ENCODE data around the gene ATG2A. TPM values are rescaled to one million over a fixed set of nuclear protein-coding genes. Genes with fewer than 3 reads are reported as not detected.
"Not testable (repeated sequence)": the region's sequence is repeated elsewhere in the genome, so short reads cannot be mapped to it uniquely, and the experiment has no call there.

The ATG2A gene
- polyA plus RNA-seq, 1 donor, result 16.4 TPM

DNA sequence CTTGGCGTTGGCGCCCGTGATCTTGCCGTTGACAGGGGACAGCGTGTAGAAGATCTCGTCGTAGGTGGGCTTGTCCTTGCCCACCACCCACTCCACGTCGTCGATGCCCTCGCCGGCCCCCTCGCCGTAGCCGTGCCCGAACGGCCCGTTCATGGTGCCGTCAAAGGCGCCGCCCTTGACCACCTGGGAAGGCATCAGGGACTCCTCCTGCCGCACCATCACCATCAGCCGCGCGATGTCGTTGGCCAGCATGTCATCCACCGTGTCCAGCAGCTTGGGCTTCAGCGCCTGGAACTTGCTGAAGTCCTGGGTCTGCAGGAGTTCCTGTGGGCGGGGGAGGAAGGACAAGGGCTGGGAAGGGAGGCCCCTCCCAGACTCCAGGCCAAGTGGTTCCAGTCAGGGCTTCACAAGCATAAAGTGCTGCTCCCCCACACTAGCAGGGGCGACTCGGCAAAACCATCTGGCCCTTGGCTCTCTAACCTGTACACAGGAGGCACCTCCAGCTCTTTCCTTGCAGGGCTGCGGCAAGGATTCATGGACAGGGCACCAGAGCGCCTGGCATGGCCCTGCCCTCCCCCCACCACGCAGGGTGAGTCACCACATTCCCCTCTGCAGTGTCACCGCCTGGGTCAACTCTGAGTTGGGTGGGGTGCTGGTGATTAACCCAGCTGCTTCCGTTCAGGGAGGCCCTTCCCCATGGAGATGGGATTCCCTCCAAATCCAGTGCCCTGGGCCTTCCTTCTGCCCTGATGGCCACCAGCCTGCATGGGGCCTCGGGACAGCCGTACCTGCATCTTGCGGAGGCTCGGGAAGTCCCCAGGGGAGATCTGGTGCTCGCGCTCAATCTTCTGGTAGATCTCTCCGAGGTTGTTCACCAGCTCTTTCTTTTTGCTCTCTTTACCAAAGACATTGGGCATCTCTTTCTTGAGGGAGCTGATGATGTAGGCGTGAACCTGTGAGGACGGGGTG lies 62.2 kb downstream of the ATG2A start:
- no peak for DNase-seq

DNA sequence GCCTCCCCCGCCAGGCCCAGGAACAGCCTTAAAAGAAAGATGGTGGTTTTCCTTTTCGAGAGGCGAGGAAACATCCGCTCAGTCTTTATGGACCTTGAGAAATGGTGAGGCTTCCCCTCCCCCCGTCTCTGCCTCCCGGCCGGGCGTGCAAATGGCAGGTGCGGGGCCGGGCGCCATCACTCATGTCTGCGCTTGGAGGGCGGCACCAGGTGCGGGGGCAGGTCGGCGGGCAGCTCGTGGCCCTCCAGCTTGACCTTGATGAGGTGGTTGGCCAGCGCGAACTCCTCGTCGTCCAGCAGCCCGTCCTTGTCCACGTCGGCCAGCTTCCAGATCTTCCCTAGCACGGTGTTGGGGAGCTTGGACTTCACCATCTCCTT lies 62.9 kb downstream of the ATG2A start:
- DNase-seq, result no peak

DNA sequence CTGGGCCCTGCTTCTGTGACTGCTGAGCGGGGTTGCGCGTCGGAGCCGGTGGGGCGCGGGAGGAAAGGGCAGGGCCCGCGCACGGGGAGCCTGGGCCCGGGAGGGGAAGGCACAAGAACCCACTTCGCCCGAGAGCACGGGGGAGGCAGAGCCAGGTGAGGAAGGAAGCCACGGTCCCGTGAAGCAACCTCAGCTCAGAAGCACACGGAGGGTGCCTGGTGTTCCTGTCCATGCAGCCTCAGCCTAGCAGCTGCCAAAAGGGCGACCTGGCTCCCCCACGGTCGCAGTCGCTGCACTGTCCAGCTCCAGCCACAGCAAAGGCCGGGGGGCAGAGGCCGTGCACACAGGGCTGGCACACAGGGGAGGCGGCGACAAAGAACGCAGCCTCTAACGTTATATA lies 63.3 kb downstream of the ATG2A start:
- no peak for DNase-seq

DNA sequence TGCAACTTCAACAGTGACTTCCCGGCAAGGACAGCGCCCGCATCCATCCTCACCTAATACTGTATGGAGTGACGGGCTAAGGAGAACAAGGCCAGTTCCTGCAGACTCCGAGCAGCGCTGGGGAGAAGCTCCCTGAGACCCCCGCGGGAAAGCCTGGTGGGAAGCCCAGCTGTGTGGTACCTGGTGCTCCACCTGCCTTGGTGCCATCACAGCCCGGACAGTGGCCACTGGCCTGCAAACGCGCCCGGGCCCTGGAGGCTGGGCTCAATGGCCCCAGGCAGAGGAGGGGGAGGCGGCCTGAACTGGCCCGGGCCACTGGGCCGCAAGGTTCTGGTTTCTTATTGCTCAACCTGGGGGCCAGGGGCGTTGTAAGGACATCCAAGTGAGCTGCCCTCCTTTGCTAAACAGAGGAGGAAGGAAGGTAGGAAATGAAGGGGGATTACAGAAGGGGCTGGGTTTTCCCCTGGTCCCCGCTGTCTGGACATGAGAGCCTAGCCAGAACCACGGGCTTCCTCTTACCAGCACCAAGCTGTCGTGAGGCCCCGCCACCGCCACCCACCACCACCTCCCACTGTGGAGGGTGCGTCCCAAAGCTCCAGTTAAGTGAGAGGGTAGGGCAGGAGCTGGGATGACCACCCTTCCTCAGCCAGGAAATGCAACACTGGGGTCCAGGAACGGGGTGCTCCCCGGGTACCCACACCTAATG lies 64.1 kb downstream of the ATG2A start:
- DNase-seq, result no peak

DNA sequence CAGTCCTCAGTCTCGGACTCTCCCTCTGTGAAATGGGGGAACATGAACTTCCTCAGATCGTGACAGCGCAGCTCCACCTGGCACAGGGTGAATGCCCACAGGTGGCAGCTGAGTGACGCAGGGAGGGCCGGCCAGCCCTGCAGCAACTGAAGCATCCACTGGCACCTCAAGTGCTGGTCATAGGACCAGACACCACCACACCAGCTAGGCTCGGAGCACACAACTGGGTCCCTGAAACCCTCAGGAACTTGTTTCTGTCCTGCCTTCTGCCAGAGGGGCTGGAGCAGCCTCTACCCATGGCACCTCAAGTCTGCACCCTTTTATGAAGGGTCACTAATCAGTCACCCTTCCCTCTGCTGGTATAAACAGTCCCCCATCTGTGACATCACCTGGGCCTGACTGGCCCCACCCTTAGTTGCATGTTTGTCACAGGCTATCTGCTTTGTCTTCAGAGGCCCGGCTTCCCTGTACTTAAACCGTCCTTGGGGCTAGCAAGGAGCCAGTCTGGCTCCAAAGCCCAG lies 65.1 kb downstream of the ATG2A start:
- no peak for DNase-seq

DNA sequence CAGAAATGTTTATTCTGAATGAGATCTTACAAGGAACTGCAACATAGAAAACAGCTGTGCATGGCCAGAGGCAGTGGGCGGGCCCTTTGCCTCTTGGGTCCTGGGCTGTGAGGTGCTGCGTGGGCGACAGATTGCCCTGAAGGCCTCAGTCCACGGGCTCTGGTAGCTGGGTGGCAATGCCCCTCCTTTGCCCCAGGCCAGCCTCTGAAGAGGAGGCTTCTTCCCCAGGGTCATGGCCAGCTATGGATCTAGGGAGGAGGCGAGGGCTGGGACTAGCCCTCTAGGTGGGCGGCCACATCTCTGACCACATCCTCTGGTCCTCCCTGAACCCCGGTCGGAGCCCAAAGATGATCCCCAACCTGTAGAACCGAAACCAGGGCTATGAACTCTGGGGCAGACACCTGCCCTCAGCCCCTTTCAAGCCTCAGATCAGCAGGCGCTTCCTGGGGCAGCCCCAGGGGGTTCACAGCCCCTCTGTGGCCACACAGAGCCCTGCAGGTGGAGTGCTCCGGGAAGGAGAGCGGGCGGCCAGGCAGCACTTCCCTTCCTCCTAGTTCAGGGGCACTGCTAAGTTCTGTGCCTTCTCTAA lies 65.9 kb downstream of the ATG2A start:
- no peak for DNase-seq

DNA sequence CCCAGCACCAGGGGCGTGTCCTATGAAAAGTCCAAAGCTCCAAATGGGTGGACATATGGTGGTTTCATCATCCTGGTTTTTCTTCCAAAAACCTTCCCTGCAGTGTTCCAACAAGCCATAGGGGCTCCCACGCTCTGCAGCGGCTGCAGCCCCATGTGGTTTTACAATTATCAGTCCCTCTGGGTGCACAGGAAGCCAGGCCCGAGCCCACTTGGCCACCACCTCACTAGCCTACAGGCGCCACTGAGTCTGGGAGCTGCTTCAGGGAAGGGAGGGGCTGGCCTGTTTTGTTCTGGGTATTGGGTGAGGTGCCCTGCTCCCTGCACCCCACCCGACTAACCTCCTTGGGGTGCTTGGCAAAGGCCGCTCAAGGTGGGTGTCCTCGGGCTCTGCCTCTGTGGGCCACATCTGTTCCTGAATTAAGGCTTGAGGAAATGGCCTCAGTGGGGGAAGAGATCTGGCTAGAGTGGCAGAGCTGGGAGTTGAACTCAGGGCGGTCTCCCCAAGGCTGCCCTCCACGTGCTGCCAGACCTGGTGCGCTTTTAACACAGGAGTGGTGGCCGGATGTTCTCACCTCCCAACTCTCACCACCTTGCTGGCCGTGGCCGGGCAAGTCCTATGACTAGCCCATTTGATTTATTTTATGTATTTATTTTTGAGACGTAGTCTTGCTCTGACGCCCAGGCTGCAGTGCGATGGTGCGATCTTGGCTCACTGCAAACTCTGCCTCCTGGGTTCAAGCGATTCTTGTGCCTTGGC lies 67.2 kb downstream of the ATG2A start:
- no peak for DNase-seq

DNA sequence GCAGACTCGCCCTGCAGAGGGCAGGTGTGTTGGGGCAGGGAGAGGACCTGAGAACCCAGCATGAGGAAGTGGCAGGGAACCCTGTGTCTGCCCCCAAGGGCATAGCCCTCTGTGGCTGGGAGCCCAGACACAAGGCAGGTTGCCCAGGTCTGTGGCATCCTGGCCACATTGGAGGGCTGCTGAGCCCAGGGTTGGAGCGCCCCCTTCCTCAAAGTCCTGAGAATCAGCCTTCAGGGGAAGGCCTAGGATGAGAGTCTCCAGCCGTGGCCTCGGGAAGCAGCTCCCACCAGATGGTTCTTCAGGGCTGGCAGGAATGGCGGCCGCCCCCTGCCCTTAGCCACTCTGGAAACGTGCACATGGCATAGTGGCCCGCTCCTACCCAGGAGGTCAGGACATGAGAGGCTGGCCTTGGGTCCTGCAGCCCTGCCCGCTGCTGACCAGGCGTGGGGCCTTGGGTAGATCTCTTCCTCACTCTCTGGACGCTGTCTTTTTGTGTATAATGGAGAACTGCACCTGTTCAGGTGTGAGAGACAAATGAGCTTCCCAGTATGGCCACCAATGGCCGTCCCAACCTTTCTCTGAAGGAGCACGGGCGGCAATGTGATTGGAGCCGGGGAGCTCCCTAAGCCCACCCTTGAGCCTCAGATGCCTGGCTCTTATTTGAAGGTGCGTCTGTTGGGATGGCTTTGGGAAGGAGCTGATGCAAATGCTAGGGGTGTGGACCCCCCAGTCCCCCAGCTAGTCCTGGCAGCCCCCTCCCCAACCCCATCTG lies 68.0 kb downstream of the ATG2A start:
- no peak for DNase-seq

DNA sequence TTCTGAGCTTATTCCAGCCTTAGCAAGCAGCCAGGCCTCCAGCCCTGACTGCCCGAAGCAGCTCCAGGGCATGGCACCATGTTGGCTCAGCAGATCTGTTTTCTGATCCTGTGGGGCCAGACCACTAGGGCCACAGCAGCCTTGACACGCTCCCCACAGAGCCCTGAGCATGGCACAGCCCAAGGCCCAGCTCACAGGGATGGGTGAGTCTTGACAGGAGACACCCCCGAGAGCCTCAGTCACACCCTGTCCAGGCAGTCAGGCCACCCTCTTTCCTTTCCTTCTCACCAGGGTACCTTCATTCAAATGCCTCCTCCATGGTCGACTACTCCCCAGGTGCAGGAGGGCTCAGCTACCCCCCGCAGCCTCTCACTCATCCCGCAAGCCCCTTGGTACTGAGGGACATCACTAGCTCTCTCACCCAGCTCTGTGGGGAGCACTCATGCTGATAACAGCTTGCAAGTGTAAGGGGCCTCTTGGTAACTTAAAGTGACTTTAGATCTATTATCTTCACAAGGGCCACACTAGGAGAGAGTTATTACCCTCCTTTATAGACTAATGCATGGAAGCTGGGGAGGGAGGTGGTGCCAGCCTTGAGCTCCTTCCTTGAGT lies 68.7 kb downstream of the ATG2A start:
- no peak for DNase-seq

DNA sequence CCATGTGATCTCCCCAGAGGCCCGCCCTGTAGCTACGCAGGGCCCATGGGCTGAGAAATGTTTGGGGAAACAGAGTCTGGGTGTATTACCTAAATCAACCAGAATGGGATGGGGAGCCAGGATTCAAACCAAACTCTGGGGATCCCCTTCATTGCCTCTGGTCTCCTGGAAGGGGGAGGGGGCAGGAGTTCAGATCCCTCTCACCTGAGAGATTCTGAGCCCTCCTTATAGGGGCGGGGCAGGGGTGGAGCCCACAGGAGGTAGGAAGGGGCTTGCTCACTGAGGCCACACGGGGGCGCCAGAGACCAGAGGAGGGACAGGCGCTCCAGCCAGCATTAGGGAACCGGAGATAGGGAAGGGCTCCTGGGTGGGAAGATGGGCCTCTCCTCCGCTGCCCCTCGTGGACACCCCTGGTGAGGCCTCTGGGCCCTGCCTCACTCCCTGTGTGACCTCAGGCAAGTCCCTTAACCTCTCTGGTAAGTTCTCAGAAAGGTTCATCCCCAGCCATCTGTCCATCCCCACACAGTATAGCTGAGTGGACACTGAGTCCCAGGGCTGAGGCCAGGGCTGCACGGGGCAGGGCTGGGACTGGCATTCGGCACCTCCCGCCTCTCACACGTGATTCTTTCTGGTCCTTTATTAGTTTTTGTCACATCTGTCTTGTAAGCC lies 69.9 kb downstream of the ATG2A start:
- DNase-seq, result peak; percentile 91

DNA sequence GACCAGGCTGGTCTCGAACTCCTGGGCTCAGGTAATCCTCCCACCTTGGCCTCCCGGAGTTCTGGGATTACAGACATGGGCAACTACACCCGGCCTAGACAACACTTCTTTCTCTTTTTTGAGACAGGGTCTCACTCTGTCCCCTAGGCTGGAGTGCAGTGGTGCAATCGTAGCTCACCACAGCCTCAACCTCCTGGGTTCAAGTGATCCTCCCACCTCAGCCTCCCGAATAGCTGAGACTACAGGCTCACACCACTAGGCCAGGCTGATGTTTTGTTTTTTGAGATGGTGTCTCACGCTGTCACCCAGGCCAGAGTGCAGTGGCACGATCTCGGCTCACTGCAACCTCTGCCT lies 71.3 kb downstream of the ATG2A start:
- not testable (repeated sequence) for DNase-seq

DNA sequence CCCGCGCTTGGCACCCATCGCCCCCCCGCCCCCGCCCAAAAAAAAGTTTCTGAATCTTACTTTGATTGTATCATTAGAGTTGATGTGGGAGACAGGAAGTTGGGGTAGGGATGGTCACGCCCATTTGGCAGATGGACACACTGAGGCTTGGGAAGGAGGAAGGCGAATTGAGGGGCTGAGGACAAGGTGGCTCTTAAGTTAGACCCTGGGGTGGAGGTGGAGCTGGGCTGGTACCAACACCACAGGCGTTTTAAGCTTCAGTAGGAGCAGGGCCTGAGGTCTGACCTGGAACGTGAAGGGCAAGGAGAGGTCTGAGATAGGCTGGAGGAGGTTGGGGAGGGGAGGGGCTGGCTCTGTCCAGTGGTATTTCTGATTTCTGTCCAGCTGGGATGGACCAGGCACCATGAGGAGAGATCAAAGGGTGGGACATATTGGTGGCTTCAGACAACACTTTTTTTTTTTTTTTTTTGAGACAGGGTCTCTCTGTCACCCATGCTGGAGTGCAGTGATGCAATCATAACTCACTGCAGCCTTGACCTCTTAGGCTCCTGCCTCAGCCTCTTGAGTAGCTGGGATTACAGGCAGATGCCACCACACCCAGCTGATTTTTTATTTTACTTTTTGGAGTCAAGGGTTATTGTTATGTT lies 71.8 kb downstream of the ATG2A start:
- DNase-seq, result no peak

Other genes with a start within 250 kb of the ATG2A start
- gene NRXN2, start 194.0 kb downstream of the ATG2A start, polyA plus RNA-seq (ENCODE audit: insufficient read length), result 14.9 TPM
- gene RASGRP2, start 173.1 kb downstream of the ATG2A start, polyA plus RNA-seq (ENCODE audit: insufficient read length), result 2.6 TPM
- 1.8 TPM for gene PYGM, start 157.2 kb downstream of the ATG2A start, polyA plus RNA-seq (ENCODE audit: insufficient read length)
- 520 TPM for gene SF1, start 138.7 kb downstream of the ATG2A start, polyA plus RNA-seq (ENCODE audit: insufficient read length)
- gene MAP4K2, start 114.0 kb downstream of the ATG2A start, polyA plus RNA-seq (ENCODE audit: insufficient read length), result 17.4 TPM
- gene MEN1, start 106.7 kb downstream of the ATG2A start, polyA plus RNA-seq (ENCODE audit: insufficient read length), result 36.6 TPM
- gene CDC42BPG, start 72.6 kb downstream of the ATG2A start, polyA plus RNA-seq (ENCODE audit: insufficient read length), result 5.4 TPM
- 56.5 TPM for gene EHD1, start 38.6 kb downstream of the ATG2A start, polyA plus RNA-seq (ENCODE audit: insufficient read length)
- gene PPP2R5B, start 7.5 kb upstream of the ATG2A start, polyA plus RNA-seq (ENCODE audit: insufficient read length), result 18.5 TPM
- 2.6 TPM for gene GPHA2, start 18.7 kb upstream of the ATG2A start, polyA plus RNA-seq (ENCODE audit: insufficient read length)
- 0.88 TPM for gene MAJIN, start 54.9 kb upstream of the ATG2A start, polyA plus RNA-seq (ENCODE audit: insufficient read length)
- gene BATF2, start 79.8 kb upstream of the ATG2A start, polyA plus RNA-seq (ENCODE audit: insufficient read length), result 3.2 TPM
- gene ARL2, start 97.0 kb upstream of the ATG2A start, polyA plus RNA-seq (ENCODE audit: insufficient read length), result 45.6 TPM
- 22.3 TPM for gene SNX15, start 110.2 kb upstream of the ATG2A start, polyA plus RNA-seq (ENCODE audit: insufficient read length)
- 10.4 TPM for gene SAC3D1, start 124.0 kb upstream of the ATG2A start, polyA plus RNA-seq (ENCODE audit: insufficient read length)
- 10.0 TPM for gene NAALADL1, start 141.3 kb upstream of the ATG2A start, polyA plus RNA-seq (ENCODE audit: insufficient read length)
- gene CDCA5, start 166.8 kb upstream of the ATG2A start, polyA plus RNA-seq (ENCODE audit: insufficient read length), result 23.1 TPM
- 26.0 TPM for gene ZFPL1, start 167.0 kb upstream of the ATG2A start, polyA plus RNA-seq (ENCODE audit: insufficient read length)
- 93.3 TPM for gene VPS51, start 179.0 kb upstream of the ATG2A start, polyA plus RNA-seq (ENCODE audit: insufficient read length)
- 63.8 TPM for gene TM7SF2, start 194.7 kb upstream of the ATG2A start, polyA plus RNA-seq (ENCODE audit: insufficient read length)
- gene ZNHIT2, start 200.5 kb upstream of the ATG2A start, polyA plus RNA-seq (ENCODE audit: insufficient read length), result 4.8 TPM
- gene FAU, start 204.9 kb upstream of the ATG2A start, polyA plus RNA-seq (ENCODE audit: insufficient read length), result 474 TPM
- 52.6 TPM for gene MRPL49, start 205.1 kb upstream of the ATG2A start, polyA plus RNA-seq (ENCODE audit: insufficient read length)
- gene SYVN1, start 217.3 kb upstream of the ATG2A start, polyA plus RNA-seq (ENCODE audit: insufficient read length), result 47.1 TPM